HepG2 (cell line): Measurements from ENCODE around the gene NEIL1. TPM values are rescaled to one million over a fixed set of nuclear protein-coding genes. Genes with fewer than 3 reads are reported as not detected.

ENCODE experiments used
- BRD4 ChIP-seq: sonication (generic); formaldehyde crosslinking; IDR thresholded peaks from 2 replicates; pipeline ENCODE4 v1.4.0; 2020; ENCODE audit warnings: missing genetic modification reagents
- CREBL2 ChIP-seq: sonication (generic); formaldehyde crosslinking; IDR thresholded peaks from 2 replicates; pipeline ENCODE4 v1.8.1; 2023; ENCODE audit warnings: missing genetic modification reagents, mild to moderate bottlenecking, borderline replicate concordance
- FOXA1 ChIP-seq, 2 experiments: fragments of 450-650 bp in 1 of 2; sonication (generic) in 1 of 2; formaldehyde crosslinking in 1 of 2; IDR thresholded peaks; 2 replicates each; pipeline versions ENCODE4 v1.4.0 to v1.6.1; 2016 to 2020; ENCODE audit warnings: missing genetic modification reagents in 1 of 2
- HMGA1 ChIP-seq: sonication (generic); formaldehyde crosslinking; conservative IDR thresholded peaks from 2 replicates; pipeline ENCODE4 v1.4.0; 2020; ENCODE audit warnings: missing genetic modification reagents
- HNRNPL ChIP-seq: fragments of 200-400 bp; formaldehyde crosslinking; IDR thresholded peaks from 2 replicates; pipeline ENCODE4 v1.6.1; 2017; ENCODE audit warnings: mild to moderate bottlenecking, low read depth, low read length
- KDM4B ChIP-seq: sonication (generic); formaldehyde crosslinking; IDR thresholded peaks from 2 replicates; pipeline ENCODE4 v1.4.0; 2020; ENCODE audit warnings: missing genetic modification reagents
- KLF11 ChIP-seq: IDR thresholded peaks from 2 replicates; pipeline ENCODE4 v1.6.1; 2016; ENCODE audit warnings: missing compliant biosample characterization
- KLF6 ChIP-seq: IDR thresholded peaks from 2 replicates; pipeline ENCODE4 v1.8.0; 2016; ENCODE audit warnings: missing biosample characterization, missing genetic modification reagents
- NFIC ChIP-seq: IDR thresholded peaks from 2 replicates; pipeline ENCODE4 v1.6.1; 2012; ENCODE audit warnings: mild to moderate bottlenecking, low read length, inconsistent platforms
- PHF21A ChIP-seq: sonication (generic); formaldehyde crosslinking; IDR thresholded peaks from 2 replicates; pipeline ENCODE4 v1.5.0; 2020; ENCODE audit warnings: mild to moderate bottlenecking, missing genetic modification reagents
- SNAPC2 ChIP-seq: sonication (generic); formaldehyde crosslinking; IDR thresholded peaks from 2 replicates; pipeline ENCODE4 v1.8.1; 2022; ENCODE audit warnings: mild to moderate bottlenecking, missing genetic modification reagents
- SP4 ChIP-seq: sonication (generic); formaldehyde crosslinking; IDR thresholded peaks from 2 replicates; pipeline ENCODE4 v1.8.1; 2023; ENCODE audit warnings: mild to moderate bottlenecking, missing genetic modification reagents
- ZFX ChIP-seq: sonication (generic); formaldehyde crosslinking; IDR thresholded peaks from 2 replicates; pipeline ENCODE4 v1.4.0; 2020; ENCODE audit warnings: mild to moderate bottlenecking, low read depth, missing genetic modification reagents, moderate library complexity
- ZNF343 ChIP-seq: sonication (generic); formaldehyde crosslinking; IDR thresholded peaks from 2 replicates; pipeline ENCODE4 v1.4.0; 2020; ENCODE audit warnings: mild to moderate bottlenecking, missing genetic modification reagents
- ZNF383 ChIP-seq: sonication (generic); formaldehyde crosslinking; IDR thresholded peaks from 2 replicates; pipeline ENCODE4 v1.4.0; 2020; ENCODE audit warnings: missing genetic modification reagents, mild to moderate bottlenecking, borderline replicate concordance
- ZNF543 ChIP-seq: sonication (generic); formaldehyde crosslinking; IDR thresholded peaks from 2 replicates; pipeline ENCODE4 v1.4.0; 2020; ENCODE audit warnings: mild to moderate bottlenecking, missing genetic modification reagents
- ZNF607 ChIP-seq: sonication (generic); formaldehyde crosslinking; IDR thresholded peaks from 2 replicates; pipeline ENCODE4 v1.5.1; 2020; ENCODE audit warnings: missing genetic modification reagents, mild to moderate bottlenecking, borderline replicate concordance
- ZNF609 ChIP-seq: sonication (generic); formaldehyde crosslinking; IDR thresholded peaks from 2 replicates; pipeline ENCODE4 v1.4.0; 2020; ENCODE audit warnings: mild to moderate bottlenecking, missing genetic modification reagents, borderline replicate concordance
- ZNF768 ChIP-seq: sonication (generic); formaldehyde crosslinking; IDR thresholded peaks from 2 replicates; pipeline ENCODE4 v1.4.0; 2020; ENCODE audit warnings: missing genetic modification reagents
- ZSCAN31 ChIP-seq: sonication (generic); formaldehyde crosslinking; IDR thresholded peaks from 2 replicates; pipeline ENCODE4 v1.5.0; 2020; ENCODE audit warnings: low read depth, mild to moderate bottlenecking, missing genetic modification reagents
- polyA plus RNA-seq, 8 experiments: library from polyadenylated mRNA; depleted of rRNA in 3 of 8; stranded (reverse) in 7 of 8; unstranded in 1 of 8; fragments of >200 nt; fragmentation: Illumina TruSeq in 4 of 8; extraction: Trizol in 4 of 8; gene quantifications; 2 replicates each; pipeline versions ENCODE4 v1.2.1 to v1.2.3, GENCODE V29; 2011 to 2016; ENCODE audit warnings: low read depth in 4 of 8, missing spikeins in 1 of 8, mixed read lengths in 1 of 8; ENCODE audit not compliant: insufficient read depth in 1 of 8
- total RNA-seq, 5 experiments: library from RNA; depleted of rRNA; stranded (reverse); fragments of >200 nt; fragmentation: Illumina TruSeq; extraction: Trizol; gene quantifications; 2 replicates each; pipeline ENCODE4 v1.2.3, GENCODE V29; 2016; ENCODE audit warnings: low read depth in 1 of 5
- TF ChIP-seq, protein P1 (sequence below): sonication (generic); formaldehyde crosslinking; IDR thresholded peaks from 2 replicates; pipeline ENCODE4 v1.5.1; 2020; ENCODE audit warnings: missing genetic modification reagents, mild to moderate bottlenecking, borderline replicate concordance
- TF ChIP-seq, protein P2 (sequence below): sonication (generic); formaldehyde crosslinking; conservative IDR thresholded peaks from 2 replicates; pipeline ENCODE4 v1.4.0; 2020; ENCODE audit warnings: missing genetic modification reagents

The NEIL1 gene
- total and polyA plus RNA-seq, 2 of the 13 experiments (the other 11 are each of a cell fraction or from before 2014, with no cell fraction given), result 10.4 to 15.5 TPM

- TF ChIP-seq ZNF768, result 0 out of 2 replicates have a peak, but pooled peaks have one; percentile 15
- TF ChIP-seq BRD4 (CRISPR knock-in tag), result peak; percentile 55; the same call in 1 of the 2 replicates
- TF ChIP-seq, protein P1, sequence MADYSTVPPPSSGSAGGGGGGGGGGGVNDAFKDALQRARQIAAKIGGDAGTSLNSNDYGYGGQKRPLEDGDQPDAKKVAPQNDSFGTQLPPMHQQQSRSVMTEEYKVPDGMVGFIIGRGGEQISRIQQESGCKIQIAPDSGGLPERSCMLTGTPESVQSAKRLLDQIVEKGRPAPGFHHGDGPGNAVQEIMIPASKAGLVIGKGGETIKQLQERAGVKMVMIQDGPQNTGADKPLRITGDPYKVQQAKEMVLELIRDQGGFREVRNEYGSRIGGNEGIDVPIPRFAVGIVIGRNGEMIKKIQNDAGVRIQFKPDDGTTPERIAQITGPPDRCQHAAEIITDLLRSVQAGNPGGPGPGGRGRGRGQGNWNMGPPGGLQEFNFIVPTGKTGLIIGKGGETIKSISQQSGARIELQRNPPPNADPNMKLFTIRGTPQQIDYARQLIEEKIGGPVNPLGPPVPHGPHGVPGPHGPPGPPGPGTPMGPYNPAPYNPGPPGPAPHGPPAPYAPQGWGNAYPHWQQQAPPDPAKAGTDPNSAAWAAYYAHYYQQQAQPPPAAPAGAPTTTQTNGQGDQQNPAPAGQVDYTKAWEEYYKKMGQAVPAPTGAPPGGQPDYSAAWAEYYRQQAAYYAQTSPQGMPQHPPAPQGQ (CRISPR knock-in tag), result 0 out of 2 replicates have a peak, but pooled peaks have one; percentile 43
- peak; percentile 60 for TF ChIP-seq ZNF343 (CRISPR knock-in tag)
- TF ChIP-seq HNRNPL, result no peak
- TF ChIP-seq ZSCAN31, result 0 out of 2 replicates have a peak, but pooled peaks have one; percentile 49
- TF ChIP-seq KLF11 (CRISPR knock-in tag), result no peak
- TF ChIP-seq ZNF383 (CRISPR knock-in tag), result no peak
- no peak; the same call in 1 of the 2 replicates for TF ChIP-seq KLF6 (CRISPR knock-in tag)
- peak; percentile 47 for TF ChIP-seq PHF21A (CRISPR knock-in tag)
- peak; percentile 68; the same call in 1 of the 2 replicates for TF ChIP-seq CREBL2
- peak; percentile 67 for TF ChIP-seq SP4 (CRISPR knock-in tag)
- TF ChIP-seq NFIC, result no peak
- TF ChIP-seq HMGA1, result no peak
- no peak for TF ChIP-seq KDM4B (CRISPR knock-in tag)
- no peak for TF ChIP-seq FOXA1 (IDR thresholded peaks at IDR 0.05)
- no peak for TF ChIP-seq FOXA1 (CRISPR knock-in tag; IDR thresholded peaks at IDR 0.05)
- no peak; the same call in none of the 2 replicates for TF ChIP-seq SNAPC2 (CRISPR knock-in tag)
- TF ChIP-seq, protein P2, sequence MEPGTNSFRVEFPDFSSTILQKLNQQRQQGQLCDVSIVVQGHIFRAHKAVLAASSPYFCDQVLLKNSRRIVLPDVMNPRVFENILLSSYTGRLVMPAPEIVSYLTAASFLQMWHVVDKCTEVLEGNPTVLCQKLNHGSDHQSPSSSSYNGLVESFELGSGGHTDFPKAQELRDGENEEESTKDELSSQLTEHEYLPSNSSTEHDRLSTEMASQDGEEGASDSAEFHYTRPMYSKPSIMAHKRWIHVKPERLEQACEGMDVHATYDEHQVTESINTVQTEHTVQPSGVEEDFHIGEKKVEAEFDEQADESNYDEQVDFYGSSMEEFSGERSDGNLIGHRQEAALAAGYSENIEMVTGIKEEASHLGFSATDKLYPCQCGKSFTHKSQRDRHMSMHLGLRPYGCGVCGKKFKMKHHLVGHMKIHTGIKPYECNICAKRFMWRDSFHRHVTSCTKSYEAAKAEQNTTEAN (CRISPR knock-in tag), result no peak
- no peak for TF ChIP-seq ZNF607 (CRISPR knock-in tag)
- no peak; the same call in none of the 2 replicates for TF ChIP-seq ZNF543
- no peak for TF ChIP-seq ZNF609 (CRISPR knock-in tag)
- TF ChIP-seq ZFX (CRISPR knock-in tag), result peak; percentile 88
Measured at GRCh38 chr15:75347222-75348033, 589 bp downstream of the NEIL1 start (continued).
